ENCODE data around the gene DCLRE1C. TPM values are rescaled to one million over a fixed set of nuclear protein-coding genes. Genes with fewer than 3 reads are reported as not detected.
A peak's percentile ranks its signal among the peaks of the same experiment; 100 is the strongest.

The DCLRE1C gene
- total and polyA plus RNA-seq, 2 of the 8 experiments (the other 6 are each of a cell fraction or from before 2014, with no cell fraction given), result 0.77 to 7.4 TPM

GRCh38 chr10:14954001-14954770 is at the start of gene DCLRE1C (continued):
- no peak for TF ChIP-seq BRCA1 (IDR thresholded peaks at IDR 0.05; ENCODE audit: low read depth, low read length)
- no peak for TF ChIP-seq SIRT6 (IDR thresholded peaks at IDR 0.05; ENCODE audit: low read length)
- TF ChIP-seq TAF1 (IDR thresholded peaks at IDR 0.05; ENCODE audit: low read depth, low read length), result peak; percentile 79
- no peak; the same call in 1 of the 2 replicates for TF ChIP-seq CHD2 (IDR thresholded peaks at IDR 0.05; ENCODE audit: low read length)
- peak; percentile 86; the same call in 1 of the 2 replicates for TF ChIP-seq RBBP5 (IDR thresholded peaks at IDR 0.05; ENCODE audit: borderline replicate concordance, low read depth, low read length)
- TF ChIP-seq CBX5 (IDR thresholded peaks at IDR 0.05; ENCODE audit: low read depth, low read length), result no peak
- no peak for TF ChIP-seq RNF2 (IDR thresholded peaks at IDR 0.05; ENCODE audit: borderline replicate concordance, low read depth, low read length, missing control alignments, poor library complexity, severe bottlenecking)
- peak in 1 of 2 experiments; percentile 88; a peak in 2 of 3 replicates for TF ChIP-seq POLR2A (IDR thresholded peaks at IDR 0.05; ENCODE audit: control extremely low read depth in 1 of 2, low read depth in 2 of 2, low read length in 2 of 2)
- TF ChIP-seq RFX5 (IDR thresholded peaks at IDR 0.05; ENCODE audit: borderline replicate concordance, low read depth, low read length), result no peak
- no peak for TF ChIP-seq CEBPB (IDR thresholded peaks at IDR 0.05; ENCODE audit: low read depth, low read length)
- TF ChIP-seq JUN (IDR thresholded peaks at IDR 0.05; ENCODE audit: low read depth, low read length), result no peak
- peak; percentile 95 for TF ChIP-seq MAX (IDR thresholded peaks at IDR 0.05)
- TF ChIP-seq E2F6 (IDR thresholded peaks at IDR 0.05), result peak; percentile 98

Data from H1 (cell line).